Measurements from ENCODE around the gene MLLT10. TPM values are rescaled to one million over a fixed set of nuclear protein-coding genes. Genes with fewer than 3 reads are reported as not detected.
A peak's percentile ranks its signal among the peaks of the same experiment; 100 is the strongest.

Gene MLLT10
- total and polyA plus RNA-seq, 9 of the 15 experiments (the other 6 are each of a cell fraction or from before 2014, with no cell fraction given) = 18.8 to 81.4 (median 64.2) TPM

GRCh38 chr10:21525367-21526187 is 8.5 kb upstream of the MLLT10 start, which contains the start of gene SKIDA1 (continued):
- no peak for TF ChIP-seq ILF3 (IDR thresholded peaks at IDR 0.05; ENCODE audit: borderline replicate concordance)
- no peak for TF ChIP-seq NR3C1 (CRISPR knock-in tag; IDR thresholded peaks at IDR 0.05)
- TF ChIP-seq HDGF (IDR thresholded peaks at IDR 0.05) = no peak
- peak; percentile 85 for TF ChIP-seq NKRF (IDR thresholded peaks at IDR 0.05; ENCODE audit: borderline replicate concordance)
- TF ChIP-seq SAP30 (IDR thresholded peaks at IDR 0.05; ENCODE audit: borderline replicate concordance, insufficient read depth, low read depth, low read length, poor library complexity, severe bottlenecking) = peak; percentile 66
- no peak for TF ChIP-seq ZNF655 (CRISPR knock-in tag; IDR thresholded peaks at IDR 0.05)
- TF ChIP-seq ZNF174 (CRISPR knock-in tag; IDR thresholded peaks at IDR 0.05) = no peak
- no peak for TF ChIP-seq CEBPZ (IDR thresholded peaks at IDR 0.05; ENCODE audit: borderline replicate concordance, low read depth, low read length)
- peak; percentile 74 for TF ChIP-seq ZNF143 (CRISPR knock-in tag; IDR thresholded peaks at IDR 0.05)
- 0 out of 2 replicates have a peak, but pooled peaks have one; percentile 38 for TF ChIP-seq MEF2D (tag; conservative IDR thresholded peaks at IDR 0.05; ENCODE audit: low read depth)
- no peak for TF ChIP-seq NFXL1 (CRISPR knock-in tag; IDR thresholded peaks at IDR 0.05)
- peak; percentile 63 for TF ChIP-seq SOX6 (IDR thresholded peaks at IDR 0.05)
- no peak for TF ChIP-seq PATZ1 (CRISPR knock-in tag; IDR thresholded peaks at IDR 0.05; ENCODE audit: borderline replicate concordance)
